Ectodermal cell (in vitro differentiated cells): ENCODE data around the gene RPL26. TPM values are rescaled to one million over a fixed set of nuclear protein-coding genes. Genes with fewer than 3 reads are reported as not detected.

Experiments used
- H3K27ac ChIP-seq: 2 replicates; pipeline ENCODE4 v1.7.0; 2013; ENCODE audit warnings: mild to moderate bottlenecking, low read depth, low read length; ENCODE audit not compliant: insufficient read depth, poor library complexity, severe bottlenecking
- H3K27me3 ChIP-seq: 2 replicates; pipeline ENCODE4 v1.7.0; 2013; ENCODE audit warnings: mild to moderate bottlenecking, low read length; ENCODE audit not compliant: insufficient read depth, control insufficient read depth, poor library complexity, severe bottlenecking
- H3K36me3 ChIP-seq: one replicate; pipeline ENCODE4 v1.7.0; 2013; ENCODE audit warnings: low read length; ENCODE audit not compliant: control insufficient read depth, insufficient read depth
- H3K4me1 ChIP-seq: one replicate; pipeline ENCODE4 v1.7.0; 2013; ENCODE audit warnings: low read length; ENCODE audit not compliant: control insufficient read depth, insufficient read depth
- H3K4me3 ChIP-seq: 2 replicates; pipeline ENCODE4 v1.7.0; 2013; ENCODE audit warnings: low read depth, low read length, control low read depth; ENCODE audit not compliant: insufficient read depth
- H3K9me3 ChIP-seq: 2 replicates; pipeline ENCODE4 v1.7.0; 2013; ENCODE audit warnings: mild to moderate bottlenecking, low read length, moderate library complexity; ENCODE audit not compliant: control insufficient read depth
- WGBS, 2 experiments: methylation state at CpG; one replicate each; pipeline ENCODE4 v1.1.7; 2013; ENCODE audit warnings: missing lambda C conversion rate in 2 of 2; 5-methylcytosine and 5-hydroxymethylcytosine counted together
- polyA plus RNA-seq, 4 experiments: library from polyadenylated mRNA; stranded (reverse); fragments of 50-300 nt; gene quantifications; one replicate each; pipeline ENCODE4 v1.2.3, GENCODE V29; 2013

Gene RPL26
- 2,443 TPM for polyA plus RNA-seq (2013, experiment 1 of 4)
- 2,156 TPM for polyA plus RNA-seq (2013, experiment 2 of 4)
- polyA plus RNA-seq (2013, experiment 3 of 4): 3,043 TPM
- 3,270 TPM for polyA plus RNA-seq (2013, experiment 4 of 4)

DNA sequence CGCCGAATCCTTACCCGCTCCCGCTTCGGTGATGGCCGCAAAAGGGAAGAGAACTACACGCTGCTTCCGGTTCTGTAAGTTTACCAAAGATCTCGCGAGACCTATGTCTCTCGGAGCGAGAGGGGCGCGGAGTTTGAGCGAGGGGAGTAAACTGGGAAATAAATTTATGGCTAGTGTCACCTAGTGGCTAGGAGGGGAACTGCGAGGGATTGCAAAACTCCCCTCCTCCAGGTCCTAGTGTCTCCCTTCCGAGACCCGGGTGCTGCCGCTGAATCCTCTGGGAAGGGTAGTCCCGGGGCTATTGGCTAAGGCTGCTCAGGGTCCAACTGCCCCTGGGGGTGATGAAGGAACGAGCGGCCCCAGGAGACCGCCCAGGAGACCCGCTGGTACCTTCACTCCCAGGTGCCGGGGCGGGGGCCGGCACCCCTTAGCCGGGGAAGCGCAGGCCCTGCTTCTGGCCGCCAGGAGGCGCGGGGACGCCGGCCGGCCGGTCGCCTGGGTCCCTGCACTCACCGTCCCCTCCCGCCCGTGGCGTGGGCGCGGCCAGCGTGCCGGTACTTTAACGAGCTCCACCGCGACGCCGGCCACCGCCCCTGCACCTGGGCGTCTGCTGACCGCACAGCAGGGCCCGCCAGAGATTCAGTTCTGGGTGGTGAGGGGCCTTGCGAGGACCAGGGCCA lies at the start of gene RPL26:
RPL26 (minus strand) TSS at position 51 of the 680 bp plus-strand sequence. CDS start 883 bp downstream, outside the sequence.
- Histone ChIP-seq H3K4me3 (peak within 1 kb of the TSS; percentile 93), H3K9me3 (no peaks in the 10 kb centered on the region), H3K4me1 (peaks cover 4% of the 10 kb centered on the region), H3K27ac (peak within 1 kb of the TSS; percentile 91), H3K36me3 (peaks cover 27% of the 10 kb centered on the region), H3K27me3 (no peaks in the 10 kb centered on the region)
- WGBS, 2 experiments: 0% methylated on average over 55 of the region's 55 CpGs

DNA sequence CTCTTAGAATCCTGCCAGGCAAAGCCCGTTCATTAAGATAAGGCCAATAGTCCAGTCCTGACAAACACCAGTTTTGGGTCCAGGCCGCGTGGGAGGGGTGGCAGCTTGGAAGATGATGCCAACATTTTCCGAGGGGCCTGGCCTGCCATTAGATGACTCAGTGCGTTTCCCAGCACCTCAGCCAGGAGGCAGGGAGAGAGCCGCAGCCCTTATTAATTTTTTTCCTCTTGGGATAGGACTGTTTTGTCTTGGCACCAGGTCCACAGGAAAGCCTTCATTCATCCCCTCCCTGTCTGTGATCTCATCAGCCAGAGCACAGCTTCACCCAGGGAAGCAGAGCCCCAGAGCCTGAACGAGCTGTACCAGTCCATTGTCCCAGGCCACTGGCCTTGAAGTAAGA lies 48.0 kb upstream of the RPL26 start:
- H3K27ac ChIP-seq: no peak overlapping the region
- H3K4me1 ChIP-seq: no peaks in the 10 kb centered on the region
- no peak overlapping the region for H3K4me3 ChIP-seq
- no peaks in the 10 kb centered on the region for H3K36me3 ChIP-seq
- H3K27me3 ChIP-seq: no peaks in the 10 kb centered on the region
- WGBS, 2 experiments: 89 to 90% methylated on average over 7 of the region's 7 CpGs
- no peaks in the 10 kb centered on the region for H3K9me3 ChIP-seq

DNA sequence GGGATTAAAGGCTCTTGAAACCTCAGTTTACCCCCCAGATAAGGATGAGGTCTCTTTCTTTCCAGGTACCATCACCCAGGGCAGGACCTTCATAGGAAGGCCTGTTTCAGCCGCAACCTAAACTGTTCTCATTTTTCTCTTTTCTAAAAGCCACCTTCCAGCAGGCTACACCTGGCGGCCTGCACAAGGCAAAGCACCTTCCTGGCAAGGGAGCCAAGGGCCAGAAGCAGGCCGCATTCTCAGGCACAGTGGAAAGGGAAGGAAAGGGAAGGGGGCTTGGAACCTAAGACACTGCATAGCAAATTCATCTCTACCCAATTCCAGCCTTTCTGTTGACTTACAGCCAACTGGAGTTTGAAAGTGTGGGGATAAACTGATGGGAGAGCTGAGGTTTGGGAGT lies 43.8 kb upstream of the RPL26 start:
- Histone ChIP-seq H3K27me3 (no peaks in the 10 kb centered on the region), H3K4me1 (peaks cover 4% of the 10 kb centered on the region), H3K27ac (no peak overlapping the region), H3K4me3 (no peak overlapping the region), H3K9me3 (no peaks in the 10 kb centered on the region), H3K36me3 (no peaks in the 10 kb centered on the region)
- 80 to 98% methylated on average over 2 to 3 of the region's 3 CpGs for WGBS, 2 experiments

DNA sequence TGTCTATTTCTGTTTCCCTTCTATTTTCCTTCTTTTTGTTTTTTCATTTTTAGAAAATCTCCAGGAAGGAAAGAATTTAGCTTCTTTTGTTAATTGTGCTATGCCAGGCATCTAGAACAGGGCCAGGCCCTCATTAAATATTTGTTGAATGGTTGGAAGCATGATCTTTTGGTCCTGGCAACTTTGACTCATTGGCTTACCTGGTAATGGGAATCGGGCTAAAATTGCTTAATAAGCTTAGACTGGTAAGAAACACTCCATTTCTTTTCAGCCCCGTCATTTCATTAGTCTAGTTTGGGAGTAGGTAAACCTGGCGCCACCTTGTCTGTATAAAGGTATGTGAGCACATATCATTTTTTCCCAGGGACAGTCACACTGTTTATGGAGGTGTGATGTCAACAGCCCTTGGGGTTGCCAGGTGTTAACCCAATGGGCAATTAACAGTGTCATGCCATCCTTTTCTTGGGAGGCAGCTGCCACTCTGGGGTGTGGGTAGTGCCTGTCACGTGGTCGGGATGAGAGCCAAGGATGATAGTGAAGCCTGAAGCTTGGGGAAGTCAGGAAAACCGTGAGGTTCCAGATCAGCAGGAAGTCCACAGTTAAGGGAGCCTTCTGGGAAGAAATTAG lies 43.2 kb upstream of the RPL26 start:
- Histone ChIP-seq H3K27me3 (no peaks in the 10 kb centered on the region), H3K4me3 (no peak overlapping the region), H3K4me1 (peaks cover 4% of the 10 kb centered on the region), H3K9me3 (no peaks in the 10 kb centered on the region), H3K36me3 (no peaks in the 10 kb centered on the region), H3K27ac (no peak overlapping the region)
- WGBS, 2 experiments: 82 to 83% methylated on average over 6 of the region's 6 CpGs

DNA sequence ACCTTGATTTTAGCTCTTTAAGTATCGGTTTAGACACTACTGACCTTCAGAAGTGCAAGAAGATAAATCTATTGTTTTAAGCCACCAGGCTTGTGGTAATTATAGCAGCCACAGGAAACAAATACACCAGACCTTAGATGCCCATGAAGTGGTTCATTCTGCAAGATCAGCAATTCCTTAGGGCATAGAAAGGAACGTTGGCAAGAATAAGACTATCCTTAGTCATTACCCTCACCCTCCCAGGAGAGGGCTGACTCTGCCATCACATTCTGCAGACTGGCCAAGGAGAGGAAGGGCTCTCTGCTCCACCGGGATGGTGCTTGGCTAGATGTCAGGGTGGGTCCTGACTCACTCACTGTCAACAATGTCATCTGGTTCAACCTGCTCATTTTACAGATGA lies 38.6 kb upstream of the RPL26 start:
- Histone ChIP-seq H3K27me3 (no peaks in the 10 kb centered on the region), H3K36me3 (no peaks in the 10 kb centered on the region), H3K4me3 (no peak overlapping the region), H3K4me1 (peaks cover 4% of the 10 kb centered on the region), H3K9me3 (no peaks in the 10 kb centered on the region), H3K27ac (no peak overlapping the region)
- 76 to 86% methylated on average over 3 of the region's 3 CpGs for WGBS, 2 experiments

DNA sequence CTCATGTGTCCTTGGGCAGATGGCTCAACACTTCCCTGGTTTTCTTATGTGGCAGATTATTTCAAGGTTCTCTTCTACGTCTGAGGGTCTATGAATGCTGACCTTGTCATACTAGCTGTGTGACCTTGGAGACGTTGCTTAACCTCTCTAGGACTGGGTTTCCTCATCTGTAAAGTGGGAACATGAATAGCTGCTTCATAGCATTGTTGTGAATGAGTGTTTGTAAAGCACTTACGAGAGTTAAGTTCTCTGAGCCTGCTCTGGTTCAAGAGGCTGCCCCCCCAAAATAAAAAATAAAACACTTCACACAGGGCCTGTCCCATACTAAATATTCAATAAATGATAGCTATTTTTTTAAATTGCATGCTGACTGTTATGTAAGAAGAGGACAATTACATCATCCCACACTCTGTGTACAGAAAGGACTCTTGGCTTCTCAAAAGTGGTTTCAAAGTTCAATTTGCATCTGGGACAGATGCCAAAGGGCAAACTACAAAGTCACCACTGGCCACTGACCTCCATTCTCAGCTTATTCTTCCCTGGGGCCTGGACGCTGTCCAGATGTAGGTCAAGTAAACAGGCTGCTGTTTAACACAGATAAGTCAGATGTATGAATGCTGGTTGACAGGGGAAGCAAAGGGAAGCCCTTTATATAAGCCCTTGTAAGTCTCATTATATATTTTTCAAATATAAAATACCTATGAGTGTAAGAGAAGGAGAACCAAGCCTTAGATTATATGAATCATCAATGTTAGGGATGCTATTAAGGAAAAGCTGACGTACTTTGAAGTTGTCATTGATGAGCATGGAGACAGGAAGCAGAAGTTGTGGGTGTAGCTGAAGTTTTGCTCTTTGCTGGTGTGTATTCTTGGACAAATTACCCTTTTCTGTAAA lies 37.3 kb upstream of the RPL26 start:
- 79 to 84% methylated on average over 4 of the region's 5 CpGs for WGBS, 2 experiments
- Histone ChIP-seq H3K4me1 (no peaks in the 10 kb centered on the region), H3K27ac (no peak overlapping the region)

DNA sequence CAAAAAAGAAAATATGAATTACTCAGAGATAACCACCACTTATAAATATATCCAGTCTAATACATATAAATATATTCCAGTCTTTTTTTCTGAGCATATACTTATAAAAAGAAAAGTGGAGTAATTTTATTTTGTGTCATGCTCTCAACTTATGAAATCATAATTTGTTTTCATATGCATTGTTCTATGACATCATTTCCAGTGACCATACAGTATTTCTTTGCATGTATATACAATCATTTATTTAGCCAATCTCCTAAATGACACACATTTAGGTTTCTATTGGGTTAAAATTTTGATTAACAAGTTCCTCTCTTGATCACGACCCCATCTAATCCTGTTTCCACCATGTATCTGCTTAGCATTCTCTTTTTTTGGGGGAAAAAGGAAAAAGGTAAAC lies 36.3 kb upstream of the RPL26 start:
- no peak overlapping the region for H3K4me3 ChIP-seq
- no peaks in the 10 kb centered on the region for H3K9me3 ChIP-seq
- 83 to 100% methylated on average over 1 of the region's 1 CpG for WGBS, 2 experiments
- H3K27ac ChIP-seq: no peak overlapping the region
- H3K27me3 ChIP-seq: no peaks in the 10 kb centered on the region
- H3K4me1 ChIP-seq: no peaks in the 10 kb centered on the region
- no peaks in the 10 kb centered on the region for H3K36me3 ChIP-seq

More for the DNA sequence above, 37.3 kb upstream of the RPL26 start:
- no peak overlapping the region for H3K4me3 ChIP-seq
- H3K36me3 ChIP-seq: no peaks in the 10 kb centered on the region
- no peaks in the 10 kb centered on the region for H3K9me3 ChIP-seq
- H3K27me3 ChIP-seq: no peaks in the 10 kb centered on the region

DNA sequence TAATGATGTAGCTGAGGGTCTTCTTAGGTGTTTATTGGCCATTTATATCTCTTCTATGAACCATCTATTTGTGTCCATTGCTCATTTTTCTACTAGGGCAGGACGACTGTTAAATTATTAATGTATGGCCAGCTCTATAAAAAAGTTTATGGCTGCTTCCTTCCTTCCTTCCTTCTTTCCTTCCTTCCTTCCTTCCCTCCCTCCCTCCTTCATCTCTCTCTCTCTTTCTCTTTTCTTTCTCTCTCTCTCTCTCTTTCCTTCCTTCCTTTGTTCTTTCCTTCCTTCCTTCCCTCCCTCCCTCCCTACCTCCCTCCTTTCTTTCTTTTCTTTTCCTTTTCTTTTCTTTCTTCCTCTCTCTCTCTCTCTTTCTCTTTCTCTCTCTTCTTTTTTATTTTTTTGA lies 35.5 kb upstream of the RPL26 start:
- Histone ChIP-seq H3K27ac (no peak overlapping the region), H3K36me3 (no peaks in the 10 kb centered on the region), H3K4me3 (no peak overlapping the region), H3K27me3 (no peaks in the 10 kb centered on the region), H3K9me3 (no peaks in the 10 kb centered on the region), H3K4me1 (no peaks in the 10 kb centered on the region)
- 81 to 83% methylated on average over 1 of the region's 1 CpG for WGBS, 2 experiments

DNA sequence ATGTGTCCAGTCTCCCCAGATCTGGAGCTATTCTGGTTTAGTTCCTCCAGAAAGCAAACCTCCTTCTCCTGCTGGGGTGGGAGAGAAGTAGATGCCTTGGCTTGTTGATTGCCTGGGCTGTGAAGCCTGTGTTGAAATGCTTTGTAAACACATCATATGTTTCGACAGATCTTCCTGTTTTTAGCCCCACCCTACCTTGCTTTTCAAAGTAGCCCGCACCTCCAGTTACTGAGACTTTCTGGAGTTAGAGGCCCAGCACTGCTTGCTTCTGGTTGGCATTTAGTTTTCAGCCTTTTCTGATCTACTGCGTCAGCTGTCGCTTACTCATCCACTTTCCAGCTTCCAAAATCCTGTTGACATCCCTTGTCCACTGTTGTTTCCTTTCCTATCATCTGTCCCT lies 34.8 kb upstream of the RPL26 start:
- Histone ChIP-seq H3K4me3 (no peak overlapping the region), H3K27me3 (no peaks in the 10 kb centered on the region), H3K4me1 (no peaks in the 10 kb centered on the region), H3K9me3 (no peaks in the 10 kb centered on the region), H3K27ac (no peak overlapping the region), H3K36me3 (no peaks in the 10 kb centered on the region)
- 92% methylated on average over 4 of the region's 4 CpGs for WGBS, 2 experiments

DNA sequence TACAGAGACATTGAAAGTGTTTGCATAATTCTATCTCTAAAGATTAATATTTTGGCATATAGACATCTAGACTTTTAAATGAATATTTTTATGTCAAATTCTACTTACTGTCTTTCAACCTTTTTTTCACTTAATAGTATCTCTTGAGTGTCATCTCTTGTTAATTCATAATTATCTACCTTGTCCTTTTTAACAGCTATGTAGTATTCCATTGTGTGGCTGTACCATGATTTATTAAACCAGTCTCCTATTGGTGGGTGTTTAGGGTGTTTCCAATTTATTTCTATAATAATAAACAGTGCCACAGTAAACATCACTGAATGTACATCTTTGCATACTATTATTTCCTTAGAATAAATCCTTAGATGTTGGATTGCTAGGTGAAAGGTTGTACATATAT lies 30.9 kb upstream of the RPL26 start:
- peaks cover 3% of the 10 kb centered on the region for H3K27me3 ChIP-seq
- H3K4me1 ChIP-seq: no peaks in the 10 kb centered on the region
- H3K9me3 ChIP-seq: no peaks in the 10 kb centered on the region
- H3K36me3 ChIP-seq: no peaks in the 10 kb centered on the region
- H3K27ac ChIP-seq: no peak overlapping the region
- no peak overlapping the region for H3K4me3 ChIP-seq
